B cell (primary cell): ENCODE data around the gene TTC19. TPM values are rescaled to one million over a fixed set of nuclear protein-coding genes. Genes with fewer than 3 reads are reported as not detected.
"Not testable (repeated sequence)": the region's sequence is repeated elsewhere in the genome, so short reads cannot be mapped to it uniquely, and the experiment has no call there.

Source experiments
- ATAC-seq: fragments of 200-7000 bp; cut with Tn5 transposase; one replicate; pipeline ENCODE4 v1.10.0; 2021; ENCODE audit warnings: low read depth, mild to moderate bottlenecking, moderate number of reproducible peaks, moderate library complexity
- CTCF ChIA-PET: fragments of 350-600 bp; sonication (Branson Sonifier 250); formaldehyde crosslinking; loops from one replicate; lab custom pipeline; 2021; ENCODE audit warnings: antibody characterized with exemption, inconsistent platforms; lab: Charles Lee
- POLR2A ChIA-PET: fragments of 350-600 bp; sonication (Branson Sonifier 250); formaldehyde crosslinking; loops from one replicate; lab custom pipeline; 2021; ENCODE audit warnings: antibody characterized with exemption; lab: Charles Lee
- DNase-seq: peaks from one replicate; pipeline ENCODE4 v3.0.0; 2013
- H2AFZ ChIP-seq: 2 replicates; pipeline ENCODE4 v1.6.1; 2012; ENCODE audit warnings: mild to moderate bottlenecking, low read depth, low read length; ENCODE audit not compliant: insufficient read depth, poor library complexity, severe bottlenecking
- H3K27ac ChIP-seq, 2 donors: 1 replicate in 1 of 2; 2 replicates in 1 of 2; pipeline ENCODE4 v1.5.1; 2012 to 2013; ENCODE audit warnings: low read length in 2 of 2, mild to moderate bottlenecking in 2 of 2, moderate library complexity in 1 of 2
- H3K27me3 ChIP-seq, 4 experiments: fragments of 200-600 bp in 1 of 4; sonication (generic) in 1 of 4; replicated peaks in 1 of 4; 1 replicate in 2 of 4; 2 replicates in 2 of 4; pipeline versions ENCODE4 v1.6.1 to v1.7.0; 2013 to 2016; ENCODE audit warnings: low read length in 3 of 4, mild to moderate bottlenecking in 2 of 4, mixed read lengths in 1 of 4, moderate library complexity in 1 of 4; ENCODE audit not compliant: insufficient read depth in 4 of 4, control insufficient read depth in 3 of 4; ENCODE audit errors: control extremely low read depth in 1 of 4
- H3K36me3 ChIP-seq, 2 experiments: replicated peaks in 1 of 2; 1 replicate in 1 of 2; 2 replicates in 1 of 2; pipeline versions ENCODE4 v1.6.1 to v1.7.1; 2013; ENCODE audit warnings: low read length in 1 of 2; ENCODE audit not compliant: insufficient read depth in 2 of 2, control insufficient read depth in 1 of 2; ENCODE audit errors: control extremely low read depth in 1 of 2, extremely low read depth in 1 of 2
- H3K4me1 ChIP-seq, 2 donors: fragments of 200-600 bp in 1 of 2; sonication (generic) in 1 of 2; 1 replicate in 1 of 2; 2 replicates in 1 of 2; pipeline versions ENCODE4 v1.5.1 to v1.6.1; 2013 to 2017; ENCODE audit warnings: low read length in 2 of 2; ENCODE audit not compliant: control insufficient read depth in 2 of 2, insufficient read depth in 2 of 2
- H3K4me2 ChIP-seq: replicated peaks from 2 replicates; pipeline ENCODE3; 2012; ENCODE audit warnings: mild to moderate bottlenecking, low read depth, low read length; ENCODE audit not compliant: poor library complexity, severe bottlenecking
- H3K4me3 ChIP-seq, 5 experiments: fragments of 200-600 bp in 1 of 5; sonication (generic) in 1 of 5; 1 replicate in 3 of 5; 2 replicates in 2 of 5; pipeline versions ENCODE4 v1.5.1 to v1.7.0; 2011 to 2016; ENCODE audit warnings: low read length in 4 of 5, mild to moderate bottlenecking in 4 of 5, low read depth in 2 of 5, control low read depth in 1 of 5, moderate library complexity in 1 of 5; ENCODE audit not compliant: insufficient read depth in 1 of 5; ENCODE audit errors: control extremely low read depth in 1 of 5, extremely low read depth in 1 of 5
- H3K79me2 ChIP-seq: fragments of 200-600 bp; sonication (generic); one replicate; pipeline ENCODE4 v1.6.0; 2016; ENCODE audit warnings: low read length; ENCODE audit not compliant: control insufficient read depth, insufficient read depth
- H3K9ac ChIP-seq: fragments of 200-600 bp; sonication (generic); 2 replicates; pipeline ENCODE4 v1.6.1; 2017; ENCODE audit warnings: mild to moderate bottlenecking, low read length, moderate library complexity
- H3K9me3 ChIP-seq, 3 donors: one replicate each; pipeline versions ENCODE4 v1.6.1 to v1.7.1; 2013; ENCODE audit warnings: low read length in 2 of 3; ENCODE audit not compliant: control insufficient read depth in 2 of 3, insufficient read depth in 1 of 3; ENCODE audit errors: control extremely low read depth in 1 of 3
- H4K20me1 ChIP-seq: 2 replicates; pipeline ENCODE4 v1.6.0; 2012; ENCODE audit warnings: mild to moderate bottlenecking, low read length; ENCODE audit not compliant: insufficient read depth, control insufficient read depth, poor library complexity, severe bottlenecking
- H3K27ac Mint-ChIP-seq: one replicate; pipeline ENCODE4 v1.8.0; 2021; ENCODE audit warnings: mixed read lengths
- H3K27me3 Mint-ChIP-seq: one replicate; pipeline ENCODE4 v1.8.0; 2021; ENCODE audit warnings: mixed read lengths
- H3K4me1 Mint-ChIP-seq: one replicate; pipeline ENCODE4 v1.8.0; 2021; ENCODE audit warnings: mixed read lengths
- H3K4me3 Mint-ChIP-seq: one replicate; pipeline ENCODE4 v1.8.0; 2021; ENCODE audit warnings: mixed read lengths
- H3K9me3 Mint-ChIP-seq: one replicate; pipeline ENCODE4 v1.8.0; 2022; ENCODE audit warnings: mixed read lengths; ENCODE audit not compliant: insufficient read depth
- EZH2 ChIP-seq: IDR thresholded peaks from 2 replicates; pipeline ENCODE4 v1.6.1; 2012; ENCODE audit warnings: borderline replicate concordance, low read depth, mild to moderate bottlenecking, moderate library complexity, low read length; ENCODE audit not compliant: insufficient read depth, poor library complexity, severe bottlenecking
- WGBS: methylation state at CpG from one replicate; pipeline ENCODE4 v1.1.5; 2013; ENCODE audit warnings: missing lambda C conversion rate; ENCODE audit not compliant: insufficient coverage; 5-methylcytosine and 5-hydroxymethylcytosine counted together
- intact Hi-C: fragments of 100-400 bp; cut with micrococcal nuclease; formaldehyde crosslinking; loops from one replicate; pipeline ENCODE4 v1.10.0; 2022
- polyA plus RNA-seq: library from polyadenylated mRNA; depleted of rRNA; stranded (reverse); fragments of >200 nt; gene quantifications from 2 replicates; pipeline ENCODE4 v1.2.3, GENCODE V29; 2012
- total RNA-seq, 2 donors: library from RNA; stranded (reverse); fragments of 120-200 nt in 1 of 2; gene quantifications; 1 replicate in 1 of 2; 2 replicates in 1 of 2; pipeline versions ENCODE4 v1.2.3 to v1.2.4, GENCODE V29; 2013 to 2022
- TF ChIP-seq, protein P1 (sequence below): fragments of 200-600 bp; IDR thresholded peaks from one replicate; pipeline ENCODE4 v1.8.0; 2022; ENCODE audit warnings: antibody characterized with exemption, mild to moderate bottlenecking

The TTC19 gene
- total and polyA plus RNA-seq, 2 donors (not counting 1 experiment from before 2014, with no cell fraction given): 8.2 to 38.5 TPM

DNA sequence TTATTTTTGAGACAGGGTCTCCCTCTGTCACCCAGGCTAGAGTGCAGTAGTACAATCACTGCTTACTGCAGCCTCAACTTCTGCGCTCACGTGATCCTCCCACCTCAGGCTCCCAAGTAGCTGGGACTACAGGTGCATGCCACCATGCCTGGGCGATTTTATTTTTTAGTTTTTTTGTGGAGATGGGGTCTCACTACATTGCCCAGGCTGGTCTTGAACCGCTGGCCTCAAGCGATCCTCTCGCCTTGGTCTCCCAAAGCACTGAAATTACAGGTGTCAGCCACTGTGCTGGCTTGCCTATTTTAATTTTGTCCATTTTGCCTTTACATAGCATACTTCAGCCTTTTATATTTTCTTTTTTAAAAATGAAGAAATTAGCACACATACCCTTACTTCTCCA is 51.2 kb downstream of the TTC19 start:
- Histone ChIP-seq H3K27me3 (no peaks in the 10 kb centered on the region), H3K27ac (no peak overlapping the region), H3K4me3 (no peak overlapping the region), H3K9ac (no peak overlapping the region), H3K79me2 (peaks cover 21% of the 10 kb centered on the region), H3K4me1 (no peaks in the 10 kb centered on the region), H3K4me2 (no peak overlapping the region), H3K36me3 (peaks cover 0 to 78% of the 10 kb centered on the region in 2 experiments), H3K9me3 (no peaks in the 10 kb centered on the region), H2AFZ (no peak overlapping the region), H4K20me1 (peaks cover 14% of the 10 kb centered on the region)
- ATAC-seq (no peak), DNase-seq (no peak)
- Mint-ChIP-seq H3K27ac (no peak overlapping the region), H3K27me3 (no peaks in the 10 kb centered on the region), H3K4me1 (no peaks in the 10 kb centered on the region), H3K4me3 (no peak overlapping the region), H3K9me3 (no peaks in the 10 kb centered on the region)
- 98% methylated on average over 6 of the region's 6 CpGs for WGBS
- intact Hi-C loops: no loop called here
- ChIA-PET POLR2A (no interaction called here), CTCF (no interaction called here)
- no peak for TF ChIP-seq EZH2
- TF ChIP-seq, protein P1, sequence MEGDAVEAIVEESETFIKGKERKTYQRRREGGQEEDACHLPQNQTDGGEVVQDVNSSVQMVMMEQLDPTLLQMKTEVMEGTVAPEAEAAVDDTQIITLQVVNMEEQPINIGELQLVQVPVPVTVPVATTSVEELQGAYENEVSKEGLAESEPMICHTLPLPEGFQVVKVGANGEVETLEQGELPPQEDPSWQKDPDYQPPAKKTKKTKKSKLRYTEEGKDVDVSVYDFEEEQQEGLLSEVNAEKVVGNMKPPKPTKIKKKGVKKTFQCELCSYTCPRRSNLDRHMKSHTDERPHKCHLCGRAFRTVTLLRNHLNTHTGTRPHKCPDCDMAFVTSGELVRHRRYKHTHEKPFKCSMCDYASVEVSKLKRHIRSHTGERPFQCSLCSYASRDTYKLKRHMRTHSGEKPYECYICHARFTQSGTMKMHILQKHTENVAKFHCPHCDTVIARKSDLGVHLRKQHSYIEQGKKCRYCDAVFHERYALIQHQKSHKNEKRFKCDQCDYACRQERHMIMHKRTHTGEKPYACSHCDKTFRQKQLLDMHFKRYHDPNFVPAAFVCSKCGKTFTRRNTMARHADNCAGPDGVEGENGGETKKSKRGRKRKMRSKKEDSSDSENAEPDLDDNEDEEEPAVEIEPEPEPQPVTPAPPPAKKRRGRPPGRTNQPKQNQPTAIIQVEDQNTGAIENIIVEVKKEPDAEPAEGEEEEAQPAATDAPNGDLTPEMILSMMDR: no peak

DNA sequence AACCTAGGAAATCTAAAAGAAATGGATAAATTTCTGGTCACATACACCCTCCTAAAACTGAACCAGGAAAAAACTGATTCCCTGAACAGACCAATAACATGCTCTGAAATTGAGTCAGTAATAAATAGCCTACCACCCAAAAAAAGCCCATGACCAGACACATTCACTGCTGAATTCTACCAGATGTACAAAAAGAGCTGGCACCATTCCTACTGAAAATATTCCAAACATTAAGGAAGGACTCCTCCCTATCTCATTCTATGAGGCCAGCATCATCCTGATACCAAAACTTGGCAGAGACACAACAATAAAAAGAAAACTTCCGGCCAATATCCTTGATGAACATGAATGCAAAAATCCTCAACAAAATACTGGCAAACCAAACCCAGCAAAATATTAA is 52.9 kb downstream of the TTC19 start:
- POLR2A ChIA-PET: no interaction called here
- Histone ChIP-seq H3K27ac (no peak overlapping the region), H4K20me1 (peaks cover 14% of the 10 kb centered on the region), H3K4me3 (no peak overlapping the region), H2AFZ (no peak overlapping the region), H3K9me3 (no peaks in the 10 kb centered on the region), H3K79me2 (peaks cover 21% of the 10 kb centered on the region), H3K27me3 (no peaks in the 10 kb centered on the region), H3K36me3 (peaks cover 4 to 77% of the 10 kb centered on the region in 2 experiments), H3K9ac (no peak overlapping the region), H3K4me1 (no peaks in the 10 kb centered on the region), H3K4me2 (no peak overlapping the region)
- Mint-ChIP-seq H3K4me1 (no peaks in the 10 kb centered on the region), H3K27ac (no peak overlapping the region), H3K4me3 (no peak overlapping the region), H3K9me3 (no peaks in the 10 kb centered on the region), H3K27me3 (no peaks in the 10 kb centered on the region)
- DNase-seq (no peak), ATAC-seq (no peak)
- no peak for TF ChIP-seq EZH2
- TF ChIP-seq, protein P1: no peak
- CTCF ChIA-PET: no interaction called here
- no CpG with 5 or more reads among the region's 1 CpG for WGBS
- intact Hi-C loops: no loop called here

DNA sequence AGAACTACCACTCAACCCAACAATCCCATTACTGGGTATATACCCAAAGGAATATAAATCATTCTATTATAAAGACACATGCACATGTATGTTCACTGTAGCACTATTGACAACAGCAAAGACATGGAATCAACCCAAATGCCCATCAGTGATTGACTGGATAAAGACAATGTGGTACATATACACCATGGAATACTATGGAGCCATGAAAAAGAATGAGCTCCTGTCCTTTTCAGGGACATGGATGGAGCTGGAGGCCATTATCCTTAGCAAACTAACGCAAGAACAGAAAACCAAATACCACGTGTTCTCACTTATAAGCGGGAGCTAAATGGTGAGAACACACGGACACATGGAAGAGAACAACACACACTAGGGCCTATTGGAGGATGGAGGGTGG is 55.5 kb downstream of the TTC19 start:
- peaks cover 4 to 74% of the 10 kb centered on the region in 2 experiments for H3K36me3 ChIP-seq
- CTCF ChIA-PET, H3K9me3 ChIP-seq, H2AFZ ChIP-seq, POLR2A ChIA-PET, intact Hi-C loops, DNase-seq, H3K4me1 ChIP-seq, H3K4me3 ChIP-seq, H3K27me3 ChIP-seq, H3K9me3 Mint-ChIP-seq, H3K4me1 Mint-ChIP-seq, ATAC-seq, H3K9ac ChIP-seq, H3K27ac ChIP-seq, H3K27me3 Mint-ChIP-seq, H3K4me2 ChIP-seq, H3K27ac Mint-ChIP-seq, H3K4me3 Mint-ChIP-seq: not testable (repeated sequence)
- H4K20me1 ChIP-seq: peaks cover 14% of the 10 kb centered on the region
- no CpG with 5 or more reads among the region's 4 CpGs for WGBS
- peaks cover 16% of the 10 kb centered on the region for H3K79me2 ChIP-seq
